ENCODE measurements around the gene LIN7B. TPM values are rescaled to one million over a fixed set of nuclear protein-coding genes. Genes with fewer than 3 reads are reported as not detected.

The LIN7B gene
- total and polyA plus RNA-seq, 9 of the 15 experiments (the other 6 are each of a cell fraction or from before 2014, with no cell fraction given) = 0.89 to 15.7 (median 4.0) TPM

GRCh38 chr19:49109051-49109450 is 5.1 kb upstream of the LIN7B start:
- WGBS (ENCODE audit: insufficient coverage, low coverage, missing lambda C conversion rate) = 64% methylated on average over 4 of the region's 5 CpGs
- Histone ChIP-seq H3K27ac (ENCODE audit: extremely low read depth, low read depth, low read length) (no peak overlapping the region), H4K20me1 (replicated peaks; ENCODE audit: control insufficient read depth, insufficient read depth, low read length) (peaks cover 17% of the 10 kb centered on the region), H3K79me2 (ENCODE audit: control insufficient read depth, insufficient read depth, low read length) (peaks cover 5% of the 10 kb centered on the region; the same call in 2 of the 3 replicates), H3K36me3 (ENCODE audit: control insufficient read depth, insufficient read depth, low read length) (peaks cover 59% of the 10 kb centered on the region), H3K9ac (ENCODE audit: insufficient read depth in 1 of 2, low read depth in 2 of 2, low read length in 2 of 2) (no peak overlapping the region; a peak in 1 of 4 replicates), H2AFZ (ENCODE audit: low read depth, low read length) (no peak overlapping the region), H3K9me3 (replicated peaks; ENCODE audit: control insufficient read depth, insufficient read depth, low read depth, low read length) (no peaks in the 10 kb centered on the region), H3K4me3 (no peak overlapping the region), H3K27me3 (ENCODE audit: control insufficient read depth in 2 of 2, insufficient read depth in 2 of 2, low read length in 2 of 2) (no peaks in the 10 kb centered on the region), H3K4me1 (replicated peaks in 1 of 2; ENCODE audit: control insufficient read depth in 2 of 2, insufficient read depth in 2 of 2, low read length in 2 of 2) (peaks cover 22 to 54% of the 10 kb centered on the region in 2 experiments), H3K9me1 (ENCODE audit: control insufficient read depth, insufficient read depth, low read length) (peaks cover 11% of the 10 kb centered on the region), H3K4me2 (ENCODE audit: insufficient read depth, low read length) (no peak overlapping the region)
- DNase-seq (ENCODE audit: extremely low read depth in 1 of 4, low spot score in 3 of 4) (no peak), ATAC-seq (0 out of 3 replicates have a peak, but pooled peaks have one; percentile 7), FAIRE-seq (no peak)
- intact Hi-C loops (cut with micrococcal nuclease) = no loop called here
- no TSS peak for BruUV-seq (replicated peaks)
- ChIA-PET CTCF (ENCODE audit: low intra/inter-chr PET ratio) (no interaction called here), POLR2A (interaction anchor here (0.6 to 2.2 kb wide), 5 partner anchors 11 to 1640 kb away, joined by 3 to 12 read pairs (median 3); no protein-coding TSS in a partner anchor)
- in situ Hi-C loops (cut with MboI) = no loop called here
- TF ChIP-seq SUPT5H (IDR thresholded peaks at IDR 0.05) (peak; percentile 67), POLR2A (conservative IDR thresholded peaks at IDR 0.05) (peak; percentile 64), ZBTB33 (CRISPR knock-in tag; IDR thresholded peaks at IDR 0.05) (no peak), HDAC3 (IDR thresholded peaks at IDR 0.05; ENCODE audit: borderline replicate concordance, partially characterized antibody) (no peak), ZNF57 (CRISPR knock-in tag; IDR thresholded peaks at IDR 0.05) (no peak), PML (IDR thresholded peaks at IDR 0.05; ENCODE audit: low read length) (0 out of 2 replicates have a peak, but pooled peaks have one; percentile 11), POLR3A (IDR thresholded peaks at IDR 0.05; ENCODE audit: borderline replicate concordance, extremely low read depth, insufficient read depth, insufficient read length) (no peak), RBM34 (IDR thresholded peaks at IDR 0.05; ENCODE audit: borderline replicate concordance, insufficient read depth, low read length) (no peak), POLR2B (IDR thresholded peaks at IDR 0.05; ENCODE audit: low read depth, partially characterized antibody) (peak; percentile 54), ZNF239 (CRISPR knock-in tag; IDR thresholded peaks at IDR 0.05) (no peak), PKNOX1 (IDR thresholded peaks at IDR 0.05) (peak; percentile 43; the same call in 1 of the 2 replicates), CGGBP1 (CRISPR knock-in tag; IDR thresholded peaks at IDR 0.05) (no peak), KLF10 (CRISPR knock-in tag; IDR thresholded peaks at IDR 0.05) (no peak), ZNF224 (CRISPR knock-in tag; IDR thresholded peaks at IDR 0.05) (no peak)
